GM12801 (cell line): ENCODE results near the gene DDX19B.

ENCODE experiments used
- CTCF ChIP-seq: IDR thresholded peaks from one replicate; pipeline ENCODE4 v1.5.1; 2011; ENCODE audit warnings: control low read depth; ENCODE audit not compliant: insufficient read length; ENCODE audit errors: extremely low read depth

Gene DDX19B

GRCh38 chr16:70337814-70338213, 38.8 kb downstream of the DDX19B start:
- TF ChIP-seq CTCF: no peak

GRCh38 chr16:70341600-70341999, 42.6 kb downstream of the DDX19B start:
- TF ChIP-seq CTCF: no peak

GRCh38 chr16:70342016-70342415, 43.0 kb downstream of the DDX19B start:
- TF ChIP-seq CTCF: no peak

GRCh38 chr16:70345840-70346239, 46.9 kb downstream of the DDX19B start:
- no peak for TF ChIP-seq CTCF

GRCh38 chr16:70348991-70349390, 50.0 kb downstream of the DDX19B start:
- TF ChIP-seq CTCF: no peak

GRCh38 chr16:70349783-70350182, 50.8 kb downstream of the DDX19B start:
- no peak for TF ChIP-seq CTCF

GRCh38 chr16:70359552-70359951, 60.6 kb downstream of the DDX19B start:
- no peak for TF ChIP-seq CTCF

- no peak for TF ChIP-seq CTCF
Observed at GRCh38 chr16:70364399-70364798, 65.4 kb downstream of the DDX19B start.
